A549 (cell line): ENCODE data around the gene CRYBB2.

ENCODE experiments used
- EHF ChIP-seq: fragments of 250-450 bp; sonication (Bioruptor Pico); IDR thresholded peaks from 2 replicates; pipeline ENCODE4 v1.5.0; 2020; ENCODE audit warnings: mild to moderate bottlenecking
- TF ChIP-seq, protein P1 (sequence below): fragments of >200 bp; sonication (Bioruptor Twin); formaldehyde crosslinking; IDR thresholded peaks from 3 replicates; pipeline ENCODE4 v1.5.1; 2016

- TF ChIP-seq EHF (CRISPR knock-in tag) = no peak
- TF ChIP-seq, protein P1, sequence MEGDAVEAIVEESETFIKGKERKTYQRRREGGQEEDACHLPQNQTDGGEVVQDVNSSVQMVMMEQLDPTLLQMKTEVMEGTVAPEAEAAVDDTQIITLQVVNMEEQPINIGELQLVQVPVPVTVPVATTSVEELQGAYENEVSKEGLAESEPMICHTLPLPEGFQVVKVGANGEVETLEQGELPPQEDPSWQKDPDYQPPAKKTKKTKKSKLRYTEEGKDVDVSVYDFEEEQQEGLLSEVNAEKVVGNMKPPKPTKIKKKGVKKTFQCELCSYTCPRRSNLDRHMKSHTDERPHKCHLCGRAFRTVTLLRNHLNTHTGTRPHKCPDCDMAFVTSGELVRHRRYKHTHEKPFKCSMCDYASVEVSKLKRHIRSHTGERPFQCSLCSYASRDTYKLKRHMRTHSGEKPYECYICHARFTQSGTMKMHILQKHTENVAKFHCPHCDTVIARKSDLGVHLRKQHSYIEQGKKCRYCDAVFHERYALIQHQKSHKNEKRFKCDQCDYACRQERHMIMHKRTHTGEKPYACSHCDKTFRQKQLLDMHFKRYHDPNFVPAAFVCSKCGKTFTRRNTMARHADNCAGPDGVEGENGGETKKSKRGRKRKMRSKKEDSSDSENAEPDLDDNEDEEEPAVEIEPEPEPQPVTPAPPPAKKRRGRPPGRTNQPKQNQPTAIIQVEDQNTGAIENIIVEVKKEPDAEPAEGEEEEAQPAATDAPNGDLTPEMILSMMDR = no peak
Observed at GRCh38 chr22:25177895-25178294, 41.5 kb upstream of the CRYBB2 start.
